Neural progenitor cell (in vitro differentiated cells): ENCODE data around the gene ANP32D. TPM values are rescaled to one million over a fixed set of nuclear protein-coding genes. Genes with fewer than 3 reads are reported as not detected.
"Not testable (repeated sequence)": the region's sequence is repeated elsewhere in the genome, so short reads cannot be mapped to it uniquely, and the experiment has no call there.

Experiments used
- DNase-seq: peaks from one replicate; pipeline ENCODE4 v3.0.0-alpha.2; 2016; ENCODE audit warnings: low spot score
- H2AFZ ChIP-seq: fragments of 200-600 bp; sonication (generic); replicated peaks from 2 replicates; pipeline ENCODE4 v1.6.1; 2016; ENCODE audit warnings: antibody characterized with exemption
- H3F3A ChIP-seq: fragments of 200-600 bp; sonication (generic); 2 replicates; pipeline ENCODE4 v1.6.1; 2016; ENCODE audit warnings: antibody characterized with exemption, low read depth
- H3K27ac ChIP-seq: fragments of 200-600 bp; sonication (generic); 2 replicates; pipeline ENCODE4 v1.5.1; 2016; ENCODE audit warnings: mild to moderate bottlenecking
- H3K27me3 ChIP-seq: fragments of 200-600 bp; sonication (generic); 2 replicates; pipeline ENCODE4 v1.6.1; 2016; ENCODE audit warnings: mild to moderate bottlenecking, moderate library complexity
- H3K36me3 ChIP-seq: fragments of 200-600 bp; sonication (generic); 2 replicates; pipeline ENCODE4 v1.5.1; 2016
- H3K4me1 ChIP-seq: fragments of 200-600 bp; sonication (generic); 2 replicates; pipeline ENCODE4 v1.6.1; 2016; ENCODE audit warnings: mixed run types
- H3K4me2 ChIP-seq: fragments of 200-600 bp; sonication (generic); 2 replicates; pipeline ENCODE4 v1.6.1; 2016
- H3K4me3 ChIP-seq: fragments of 200-600 bp; sonication (generic); 2 replicates; pipeline ENCODE4 v1.5.1; 2016
- H3K79me2 ChIP-seq: fragments of 200-600 bp; sonication (generic); 2 replicates; pipeline ENCODE4 v1.6.1; 2016; ENCODE audit warnings: low read depth
- H3K9ac ChIP-seq: fragments of 200-600 bp; sonication (generic); 2 replicates; pipeline ENCODE4 v1.6.1; 2016
- H3K9me3 ChIP-seq: fragments of 200-600 bp; sonication (generic); 2 replicates; pipeline ENCODE4 v1.5.1; 2016; ENCODE audit warnings: low read depth
- H4K20me1 ChIP-seq: fragments of 200-600 bp; sonication (generic); 2 replicates; pipeline ENCODE4 v1.6.1; 2016; ENCODE audit warnings: low read depth
- H3K27ac Mint-ChIP-seq: 3 replicates; pipeline ENCODE4 v1.8.0; 2021; ENCODE audit warnings: mixed read lengths
- H3K27me3 Mint-ChIP-seq: 2 replicates; pipeline ENCODE4 v1.8.0; 2022; ENCODE audit warnings: low read depth, mild to moderate bottlenecking, inconsistent platforms, moderate library complexity, mixed read lengths; ENCODE audit not compliant: insufficient read depth
- H3K36me3 Mint-ChIP-seq: 3 replicates; pipeline ENCODE4 v1.8.0; 2021; ENCODE audit warnings: mixed read lengths
- H3K4me1 Mint-ChIP-seq: 3 replicates; pipeline ENCODE4 v1.8.0; 2021; ENCODE audit warnings: mixed read lengths
- H3K4me3 Mint-ChIP-seq: 3 replicates; pipeline ENCODE4 v1.8.0; 2021; ENCODE audit warnings: mild to moderate bottlenecking, moderate library complexity, mixed read lengths
- H3K9me3 Mint-ChIP-seq: 3 replicates; pipeline ENCODE4 v1.8.0; 2020; ENCODE audit warnings: mixed read lengths
- EZH2 ChIP-seq: fragments of 200-600 bp; sonication (generic); IDR thresholded peaks from 2 replicates; pipeline ENCODE4 v1.6.1; 2017; ENCODE audit warnings: antibody characterized with exemption, mild to moderate bottlenecking, moderate library complexity
- EZH2phosphoT487 ChIP-seq: fragments of 200-600 bp; sonication (generic); IDR thresholded peaks from 2 replicates; pipeline ENCODE4 v1.6.1; 2017; ENCODE audit warnings: antibody characterized with exemption
- total RNA-seq: library from RNA; depleted of rRNA; stranded (reverse); fragments of >200 nt; gene quantifications from 2 replicates; pipeline ENCODE4 v1.2.3, GENCODE V29; 2015; ENCODE audit warnings: low replicate concordance
- TF ChIP-seq, protein P1 (sequence below): fragments of 200-600 bp; sonication (generic); IDR thresholded peaks from 2 replicates; pipeline ENCODE4 v1.5.1; 2017; ENCODE audit warnings: antibody characterized with exemption, mild to moderate bottlenecking

The ANP32D gene
- total RNA-seq, 1 donor from 2014 or later, result not detected

GRCh38 chr12:48508987-48509386 lies 36.6 kb downstream of the ANP32D start:
- Histone ChIP-seq H2AFZ (no peak overlapping the region), H3K4me3 (no peak overlapping the region), H4K20me1 (no peaks in the 10 kb centered on the region), H3K79me2 (no peaks in the 10 kb centered on the region), H3K27ac (no peak overlapping the region), H3K9me3 (peaks cover 8% of the 10 kb centered on the region), H3K36me3 (no peaks in the 10 kb centered on the region), H3K9ac (no peak overlapping the region), H3K27me3 (no peaks in the 10 kb centered on the region), H3F3A (no peaks in the 10 kb centered on the region), H3K4me2 (no peak overlapping the region), H3K4me1 (no peaks in the 10 kb centered on the region)
- Mint-ChIP-seq H3K4me1 (peaks cover 2% of the 10 kb centered on the region), H3K27me3 (no peaks in the 10 kb centered on the region), H3K9me3 (peaks cover 14% of the 10 kb centered on the region), H3K4me3 (no peak overlapping the region), H3K27ac (no peak overlapping the region), H3K36me3 (no peaks in the 10 kb centered on the region)
- no peak for DNase-seq
- no peak for TF ChIP-seq EZH2phosphoT487
- TF ChIP-seq, protein P1, sequence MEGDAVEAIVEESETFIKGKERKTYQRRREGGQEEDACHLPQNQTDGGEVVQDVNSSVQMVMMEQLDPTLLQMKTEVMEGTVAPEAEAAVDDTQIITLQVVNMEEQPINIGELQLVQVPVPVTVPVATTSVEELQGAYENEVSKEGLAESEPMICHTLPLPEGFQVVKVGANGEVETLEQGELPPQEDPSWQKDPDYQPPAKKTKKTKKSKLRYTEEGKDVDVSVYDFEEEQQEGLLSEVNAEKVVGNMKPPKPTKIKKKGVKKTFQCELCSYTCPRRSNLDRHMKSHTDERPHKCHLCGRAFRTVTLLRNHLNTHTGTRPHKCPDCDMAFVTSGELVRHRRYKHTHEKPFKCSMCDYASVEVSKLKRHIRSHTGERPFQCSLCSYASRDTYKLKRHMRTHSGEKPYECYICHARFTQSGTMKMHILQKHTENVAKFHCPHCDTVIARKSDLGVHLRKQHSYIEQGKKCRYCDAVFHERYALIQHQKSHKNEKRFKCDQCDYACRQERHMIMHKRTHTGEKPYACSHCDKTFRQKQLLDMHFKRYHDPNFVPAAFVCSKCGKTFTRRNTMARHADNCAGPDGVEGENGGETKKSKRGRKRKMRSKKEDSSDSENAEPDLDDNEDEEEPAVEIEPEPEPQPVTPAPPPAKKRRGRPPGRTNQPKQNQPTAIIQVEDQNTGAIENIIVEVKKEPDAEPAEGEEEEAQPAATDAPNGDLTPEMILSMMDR, result no peak

DNA sequence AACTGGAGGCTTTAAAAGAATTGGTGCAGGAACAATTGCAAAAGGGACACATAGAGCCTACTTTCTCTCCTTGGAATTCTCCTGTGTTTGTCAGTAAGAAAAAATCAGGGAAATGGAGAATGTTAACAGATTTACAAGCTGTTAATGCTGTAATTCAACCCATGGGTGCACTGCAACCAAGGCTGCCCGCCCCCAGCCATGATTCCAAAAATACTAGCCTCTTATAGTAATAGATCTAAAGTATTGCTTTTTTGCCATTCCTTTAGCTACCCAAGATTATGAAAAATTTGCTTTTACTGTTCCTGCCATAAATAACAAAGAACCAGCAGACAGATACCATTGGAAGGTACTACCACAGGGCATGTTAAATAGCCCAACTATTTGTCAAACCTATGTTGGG lies 37.8 kb downstream of the ANP32D start:
- Histone ChIP-seq H3K9ac (no peak overlapping the region), H3K9me3 (peaks cover 8% of the 10 kb centered on the region), H4K20me1 (no peaks in the 10 kb centered on the region), H3K27me3 (no peaks in the 10 kb centered on the region), H3K4me3 (no peak overlapping the region), H3K4me1 (no peaks in the 10 kb centered on the region), H3F3A (no peaks in the 10 kb centered on the region), H3K36me3 (no peaks in the 10 kb centered on the region), H2AFZ (no peak overlapping the region), H3K4me2 (no peak overlapping the region), H3K27ac (no peak overlapping the region), H3K79me2 (no peaks in the 10 kb centered on the region)
- no peaks in the 10 kb centered on the region for H3K36me3 Mint-ChIP-seq
- DNase-seq, result no peak
- peaks cover 2% of the 10 kb centered on the region for H3K4me1 Mint-ChIP-seq
- H3K27me3 Mint-ChIP-seq, result no peaks in the 10 kb centered on the region
- H3K4me3 Mint-ChIP-seq, result no peak overlapping the region
- TF ChIP-seq EZH2, result no peak
- TF ChIP-seq EZH2phosphoT487, result no peak
- TF ChIP-seq, protein P1, result no peak
- peaks cover 14% of the 10 kb centered on the region for H3K9me3 Mint-ChIP-seq
- no peak overlapping the region for H3K27ac Mint-ChIP-seq

- Histone ChIP-seq H3K4me2 (no peak overlapping the region), H3F3A (no peaks in the 10 kb centered on the region), H3K27me3 (no peaks in the 10 kb centered on the region), H3K36me3 (no peaks in the 10 kb centered on the region), H2AFZ (no peak overlapping the region), H3K27ac (no peak overlapping the region), H3K4me1 (no peaks in the 10 kb centered on the region), H3K9ac (no peak overlapping the region), H3K9me3 (peaks cover 8% of the 10 kb centered on the region), H3K4me3 (no peak overlapping the region), H4K20me1 (no peaks in the 10 kb centered on the region), H3K79me2 (no peaks in the 10 kb centered on the region)
- H3K4me1 Mint-ChIP-seq, result no peaks in the 10 kb centered on the region
- peaks cover 14% of the 10 kb centered on the region for H3K9me3 Mint-ChIP-seq
- H3K27ac Mint-ChIP-seq, result no peak overlapping the region
- no peak for DNase-seq
- H3K36me3 Mint-ChIP-seq, result no peaks in the 10 kb centered on the region
- no peak overlapping the region for H3K4me3 Mint-ChIP-seq
- H3K27me3 Mint-ChIP-seq, result no peaks in the 10 kb centered on the region
- TF ChIP-seq, protein P1, result no peak
These were observed 40.5 kb downstream of the ANP32D start for GRCh38 chr12:48512855-48513254.

DNA sequence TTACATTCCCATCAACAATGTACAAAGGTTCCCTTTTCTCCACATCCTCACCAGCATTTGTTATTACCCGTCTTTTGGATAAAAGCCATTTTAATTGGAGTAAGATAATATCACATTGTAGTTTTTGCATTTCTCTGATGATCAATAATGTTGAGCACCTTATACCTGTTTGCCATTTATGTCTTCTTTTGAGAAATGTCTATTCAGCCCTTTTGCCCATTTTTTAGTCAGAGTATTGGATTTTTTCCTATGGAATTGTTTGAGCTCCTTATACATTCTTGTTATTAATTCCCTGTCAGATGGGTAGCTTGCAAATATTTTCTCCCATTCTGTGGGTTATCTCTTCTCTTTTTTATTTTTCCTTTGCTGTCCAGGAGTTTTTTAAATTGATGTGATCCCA lies 42.4 kb downstream of the ANP32D start:
- Histone ChIP-seq H3K9me3 (peaks cover 3% of the 10 kb centered on the region), H3K79me2 (no peaks in the 10 kb centered on the region), H3K4me2 (no peak overlapping the region), H3K27ac (no peak overlapping the region), H3K9ac (no peak overlapping the region), H4K20me1 (no peaks in the 10 kb centered on the region), H3K36me3 (no peaks in the 10 kb centered on the region), H2AFZ (no peak overlapping the region), H3F3A (no peaks in the 10 kb centered on the region), H3K4me1 (no peaks in the 10 kb centered on the region), H3K4me3 (no peak overlapping the region), H3K27me3 (no peaks in the 10 kb centered on the region)
- Mint-ChIP-seq H3K4me3 (no peak overlapping the region), H3K36me3 (no peaks in the 10 kb centered on the region), H3K27ac (no peak overlapping the region), H3K27me3 (no peaks in the 10 kb centered on the region), H3K9me3 (peaks cover 14% of the 10 kb centered on the region), H3K4me1 (no peaks in the 10 kb centered on the region)
- no peak for TF ChIP-seq EZH2
- TF ChIP-seq, protein P1, result no peak
- TF ChIP-seq EZH2phosphoT487, result no peak
- no peak for DNase-seq

- not testable (repeated sequence) for H3K79me2 ChIP-seq, H3K9me3 ChIP-seq, H3K4me1 ChIP-seq, H3K27me3 ChIP-seq, H3K4me2 ChIP-seq, H3K9me3 Mint-ChIP-seq, H3K36me3 ChIP-seq, H3K27ac Mint-ChIP-seq, H3K27me3 Mint-ChIP-seq, DNase-seq, H3K4me1 Mint-ChIP-seq, H2AFZ ChIP-seq, H3K36me3 Mint-ChIP-seq, H3F3A ChIP-seq, H3K4me3 ChIP-seq, H4K20me1 ChIP-seq, H3K27ac ChIP-seq, H3K4me3 Mint-ChIP-seq, H3K9ac ChIP-seq
These were observed 48.0 kb downstream of the ANP32D start for GRCh38 chr12:48520381-48520780.
